Right renal cortex interstitium (tissue), 3 donors: ENCODE results near the gene AP1G2. TPM values are rescaled to one million over a fixed set of nuclear protein-coding genes. Genes with fewer than 3 reads are reported as not detected.

Experiments used
- DNase-seq, 3 donors: peaks; one replicate each; pipeline ENCODE4 v3.0.0-alpha.2; 2013; ENCODE audit warnings: low read depth in 3 of 3, low spot score in 2 of 3
- polyA plus RNA-seq, 3 donors: library from polyadenylated mRNA; unstranded; fragments of 120-200 nt; gene quantifications; one replicate each; pipeline ENCODE4 v1.2.1, GENCODE V29; 2013; ENCODE audit not compliant: insufficient read length in 3 of 3

Gene AP1G2
- polyA plus RNA-seq, 3 donors = 57.6 to 67.8 (median 60.9) TPM

GRCh38 chr14:23571701-23572523, 4.3 kb upstream of the AP1G2 start:
- DNase-seq = no peak

GRCh38 chr14:23570806-23571483, 3.4 kb upstream of the AP1G2 start:
- DNase-seq = no peak

GRCh38 chr14:23569443-23570151, 2.0 kb upstream of the AP1G2 start:
- no peak for DNase-seq

- DNase-seq = no peak
Observed at GRCh38 chr14:23568600-23569331, 1.2 kb upstream of the AP1G2 start.

GRCh38 chr14:23568021-23568599, 519 bp upstream of the AP1G2 start:
- no peak for DNase-seq

- DNase-seq = no peak
Observed at GRCh38 chr14:23566778-23567185, 809 bp downstream of the AP1G2 start.

- no peak for DNase-seq
Observed at GRCh38 chr14:23566112-23566777, 1.3 kb downstream of the AP1G2 start.

- no peak for DNase-seq
Observed at GRCh38 chr14:23565626-23566025, 2.0 kb downstream of the AP1G2 start.

- no peak for DNase-seq
Observed at GRCh38 chr14:23564876-23565275, 2.7 kb downstream of the AP1G2 start.

GRCh38 chr14:23564181-23564812, 3.3 kb downstream of the AP1G2 start:
- no peak for DNase-seq

- no peak for DNase-seq
Observed at GRCh38 chr14:23563473-23564180, 4.0 kb downstream of the AP1G2 start.

GRCh38 chr14:23562822-23563472, 4.6 kb downstream of the AP1G2 start:
- no peak for DNase-seq

- no peak for DNase-seq
Observed at GRCh38 chr14:23561873-23562821, 5.4 kb downstream of the AP1G2 start.

GRCh38 chr14:23561259-23561658, 6.3 kb downstream of the AP1G2 start:
- no peak for DNase-seq

- no peak for DNase-seq
Observed at GRCh38 chr14:23559926-23560520, 7.6 kb downstream of the AP1G2 start.

GRCh38 chr14:23559010-23559925, 8.3 kb downstream of the AP1G2 start:
- DNase-seq = no peak
